Fibroblast of skin of back (primary cell): ENCODE results near the gene NR2F2.

Experiments used
- DNase-seq: peaks from one replicate; pipeline ENCODE4 v3.0.0-alpha.2; 2013

NR2F2 gene

DNA sequence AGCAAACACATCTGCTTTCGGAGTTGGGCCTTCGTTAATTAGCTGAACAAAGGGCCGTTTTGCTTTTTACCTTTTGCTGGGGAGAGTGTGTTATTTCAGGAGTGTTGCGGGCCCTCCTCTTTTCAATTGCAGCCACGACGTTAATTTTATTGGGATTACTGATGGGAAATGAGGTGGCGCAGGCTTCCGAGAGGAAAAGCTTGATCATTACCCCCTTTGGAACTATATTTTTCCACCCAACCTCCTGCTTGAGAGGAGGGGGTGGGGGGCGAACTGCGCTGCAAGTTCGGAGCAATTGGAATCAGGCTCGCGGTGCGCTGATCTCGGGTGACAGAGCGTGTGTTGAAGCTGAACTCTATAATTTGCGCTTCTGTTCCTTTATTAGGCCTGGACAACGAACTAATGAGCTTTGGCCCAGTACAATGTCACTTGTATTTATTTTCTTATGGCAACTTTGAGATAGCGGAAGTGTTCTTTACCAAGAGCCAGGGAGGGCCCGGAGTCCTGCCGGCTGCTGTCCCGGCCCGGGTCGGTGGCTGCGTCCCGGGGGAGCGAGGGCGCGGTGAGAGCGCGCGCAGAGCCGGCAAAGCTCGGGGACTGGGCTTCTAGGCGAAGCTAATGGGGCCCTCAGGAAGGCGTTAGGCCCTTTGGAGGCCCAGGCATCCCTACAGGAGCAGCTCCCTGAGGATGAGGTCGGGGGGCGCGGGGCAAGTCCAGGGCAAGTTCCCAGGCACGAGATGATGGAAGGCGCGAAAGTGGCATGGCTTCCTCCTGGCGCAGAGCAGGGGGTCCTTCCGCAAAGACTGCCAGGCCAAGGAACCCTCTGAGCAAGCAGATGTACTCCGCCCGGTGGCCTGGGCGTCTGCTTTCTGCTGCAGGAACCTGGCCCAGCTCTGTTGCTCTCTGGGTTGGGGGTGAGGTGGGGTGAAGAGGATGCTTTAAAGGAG lies 12.9 kb downstream of the NR2F2 start:
- DNase-seq: no peak

DNA sequence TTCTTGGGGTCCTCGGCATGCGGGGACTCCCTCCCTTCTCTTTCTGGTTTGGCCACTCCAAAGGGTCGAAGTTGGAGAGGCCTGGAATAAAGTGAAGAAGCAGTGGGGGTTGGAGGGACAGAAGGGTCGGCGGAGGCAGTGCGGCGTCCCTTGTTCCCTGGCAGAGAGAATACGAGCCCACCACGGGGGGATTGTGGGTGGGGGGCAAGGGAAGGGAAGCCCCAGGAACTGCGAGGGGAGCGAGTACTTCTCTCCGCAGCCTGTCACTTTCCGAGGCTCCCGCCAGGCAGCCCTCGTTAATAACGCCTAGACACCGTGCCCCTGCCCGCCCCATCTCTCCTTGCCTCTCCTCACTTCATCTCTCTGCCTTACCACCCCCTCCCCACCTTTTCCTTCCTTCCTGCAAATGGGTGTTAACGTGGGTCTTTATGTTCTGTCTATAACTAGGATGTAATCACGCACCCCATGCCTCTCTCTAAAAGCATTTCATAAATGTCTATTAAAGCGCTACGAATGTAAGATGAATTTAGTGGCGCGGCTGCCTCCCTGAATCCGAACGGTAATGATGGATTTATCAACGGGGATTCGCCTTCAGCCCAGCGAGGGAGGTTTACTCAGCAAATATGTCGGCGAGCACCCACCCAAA lies 13.7 kb downstream of the NR2F2 start:
- no peak for DNase-seq

DNA sequence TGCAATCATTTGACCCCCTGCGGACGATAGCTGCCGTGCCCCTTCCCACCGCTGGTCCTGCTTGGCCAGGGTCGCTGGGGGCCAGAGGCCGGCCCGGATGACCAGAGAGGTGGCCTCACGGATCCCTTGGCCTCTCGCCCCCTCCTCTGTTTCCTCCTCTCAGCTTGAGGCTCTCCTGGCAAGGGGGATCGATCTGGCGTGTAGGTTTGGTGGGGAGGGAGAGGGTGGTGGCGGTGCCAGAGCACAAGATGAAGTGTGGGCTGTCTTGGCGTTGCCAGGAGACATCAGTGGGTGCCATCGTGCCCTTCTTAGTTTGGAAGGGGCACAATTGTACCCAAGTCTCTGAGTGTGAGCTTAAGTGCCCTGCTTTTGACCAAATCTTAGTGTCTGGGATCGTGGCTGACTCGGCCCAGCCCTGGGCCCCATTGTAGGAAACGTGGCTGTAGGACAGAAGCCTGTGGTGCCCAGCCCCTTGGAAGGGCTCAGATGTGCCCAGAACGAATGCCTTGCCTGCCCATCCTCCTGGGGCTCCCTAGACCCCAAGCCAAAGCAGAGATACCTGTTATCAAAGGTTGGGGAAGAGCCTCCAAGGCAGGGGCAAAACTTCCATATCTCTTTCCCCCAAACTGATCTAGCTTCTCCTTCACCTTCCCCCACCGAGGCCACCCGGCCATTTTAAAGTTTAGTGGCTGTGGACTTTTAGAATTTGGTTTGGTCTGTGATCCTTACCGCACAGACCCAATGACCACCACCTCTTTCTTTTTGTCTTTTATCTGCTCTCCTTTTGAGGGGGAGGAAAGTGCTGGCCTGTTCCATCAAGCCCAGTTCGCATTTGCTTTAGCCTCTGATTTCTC lies 14.4 kb downstream of the NR2F2 start:
- no peak for DNase-seq

GRCh38 chr15:96345560-96346399 lies 15.3 kb downstream of the NR2F2 start:
- peak; percentile 75 for DNase-seq

DNA sequence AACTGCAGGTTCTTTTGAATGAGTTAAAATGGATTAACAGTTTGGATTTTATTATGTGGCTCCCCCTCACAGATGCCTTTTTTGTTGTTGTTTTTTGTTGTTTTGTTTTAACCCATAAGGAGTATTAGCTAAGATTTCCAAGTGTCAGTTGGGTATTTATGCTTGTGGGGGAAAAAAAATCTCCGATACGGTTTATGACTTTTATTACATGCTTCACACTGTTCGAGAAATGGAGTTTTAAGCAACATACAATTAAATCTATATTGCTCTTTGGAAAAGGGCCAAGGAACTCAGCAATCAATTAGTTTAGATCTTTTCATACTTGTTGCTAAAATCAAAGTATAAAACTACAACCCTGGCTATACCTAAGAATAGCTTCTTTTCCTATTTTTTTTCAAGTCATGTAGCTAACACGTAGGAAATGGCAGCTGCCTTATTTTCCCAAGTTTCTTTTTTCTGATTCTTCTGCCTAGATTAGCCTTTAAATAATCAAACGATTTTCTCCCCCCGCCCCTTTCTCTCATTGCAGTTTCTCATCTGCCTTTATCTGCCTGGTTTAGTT lies 16.0 kb downstream of the NR2F2 start:
- no peak for DNase-seq

GRCh38 chr15:96347181-96348111 lies 16.9 kb downstream of the NR2F2 start:
- DNase-seq: no peak

DNA sequence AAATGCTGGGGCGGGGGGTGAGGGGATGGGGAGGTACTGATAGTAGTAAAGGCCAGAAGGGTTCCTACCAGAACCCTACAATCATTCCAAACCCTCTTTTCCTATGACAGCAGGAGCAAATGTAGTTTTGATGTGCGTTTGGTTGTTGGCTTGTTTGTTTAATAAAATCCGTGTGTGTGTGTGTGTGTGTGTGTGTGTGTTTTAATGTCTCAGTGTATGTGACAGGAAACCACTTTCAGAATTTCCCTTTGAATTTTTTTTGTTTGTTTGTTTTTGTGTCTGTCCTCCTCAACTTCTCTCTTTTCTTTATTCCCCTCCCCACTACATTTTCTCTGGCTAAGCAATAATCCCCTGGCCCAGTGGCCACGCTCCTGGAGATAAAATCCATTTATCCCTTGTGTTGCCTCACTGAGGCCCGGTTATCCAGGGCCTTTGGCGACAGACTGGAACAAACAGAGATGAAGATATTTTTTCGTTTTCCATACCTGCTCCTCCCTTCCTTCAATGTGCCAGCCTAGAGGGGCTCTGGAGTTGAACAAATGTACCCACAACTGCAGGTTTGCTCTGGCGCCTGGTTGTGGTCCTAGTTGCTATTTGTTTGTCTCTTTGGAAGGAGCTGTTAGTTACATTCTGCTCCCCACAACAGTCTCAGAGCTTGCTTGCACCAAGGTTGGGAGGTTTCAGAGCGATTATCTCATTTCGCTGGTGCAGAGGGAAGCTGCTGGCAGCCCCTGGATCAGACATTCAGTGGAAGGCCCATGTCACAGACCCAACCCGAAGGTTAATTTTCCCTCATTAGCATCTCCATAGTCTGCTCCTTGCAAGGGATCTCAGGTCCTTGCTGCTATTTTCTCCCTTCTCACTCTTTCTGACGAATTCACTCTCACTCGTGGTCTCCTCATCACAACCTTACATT lies 17.9 kb downstream of the NR2F2 start:
- no peak for DNase-seq

DNA sequence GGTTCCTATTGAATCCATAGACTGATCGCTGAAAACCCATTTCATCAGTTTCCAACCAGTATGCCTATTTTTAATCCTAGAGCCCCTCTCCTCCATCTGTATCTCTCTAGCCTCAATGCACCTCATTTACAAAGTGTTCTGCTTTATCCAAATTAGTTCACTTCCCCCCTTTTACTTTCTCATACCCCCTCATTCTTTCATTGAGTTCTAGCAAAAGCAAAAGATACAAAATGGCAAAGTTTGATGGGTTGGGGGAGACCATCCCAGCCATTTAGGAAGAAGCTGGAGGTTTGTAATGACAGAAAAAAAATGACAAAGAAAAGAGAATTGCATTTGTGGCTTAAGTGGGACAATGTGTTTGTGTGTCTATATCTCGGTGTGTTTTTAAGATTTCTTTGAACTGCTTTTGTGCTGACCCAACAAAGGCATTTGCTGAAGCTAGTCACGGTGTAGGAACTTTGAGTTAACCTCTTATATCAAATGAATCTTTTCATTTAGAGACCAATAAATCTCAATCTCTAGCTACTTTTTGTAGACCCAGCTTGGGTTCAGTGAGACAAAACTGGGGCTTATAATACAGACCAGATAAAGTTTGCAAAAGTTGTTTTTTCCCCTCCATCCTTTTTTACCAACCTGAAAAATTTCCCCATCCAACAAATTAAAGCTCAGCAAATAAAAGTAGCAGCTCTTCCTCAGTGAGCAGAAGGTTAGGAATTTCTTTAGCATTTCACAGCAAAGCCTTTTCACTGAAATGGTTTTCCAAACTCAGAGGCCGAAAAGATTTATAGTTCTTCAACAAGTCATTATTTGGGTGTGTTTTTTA lies 18.7 kb downstream of the NR2F2 start:
- no peak for DNase-seq

DNA sequence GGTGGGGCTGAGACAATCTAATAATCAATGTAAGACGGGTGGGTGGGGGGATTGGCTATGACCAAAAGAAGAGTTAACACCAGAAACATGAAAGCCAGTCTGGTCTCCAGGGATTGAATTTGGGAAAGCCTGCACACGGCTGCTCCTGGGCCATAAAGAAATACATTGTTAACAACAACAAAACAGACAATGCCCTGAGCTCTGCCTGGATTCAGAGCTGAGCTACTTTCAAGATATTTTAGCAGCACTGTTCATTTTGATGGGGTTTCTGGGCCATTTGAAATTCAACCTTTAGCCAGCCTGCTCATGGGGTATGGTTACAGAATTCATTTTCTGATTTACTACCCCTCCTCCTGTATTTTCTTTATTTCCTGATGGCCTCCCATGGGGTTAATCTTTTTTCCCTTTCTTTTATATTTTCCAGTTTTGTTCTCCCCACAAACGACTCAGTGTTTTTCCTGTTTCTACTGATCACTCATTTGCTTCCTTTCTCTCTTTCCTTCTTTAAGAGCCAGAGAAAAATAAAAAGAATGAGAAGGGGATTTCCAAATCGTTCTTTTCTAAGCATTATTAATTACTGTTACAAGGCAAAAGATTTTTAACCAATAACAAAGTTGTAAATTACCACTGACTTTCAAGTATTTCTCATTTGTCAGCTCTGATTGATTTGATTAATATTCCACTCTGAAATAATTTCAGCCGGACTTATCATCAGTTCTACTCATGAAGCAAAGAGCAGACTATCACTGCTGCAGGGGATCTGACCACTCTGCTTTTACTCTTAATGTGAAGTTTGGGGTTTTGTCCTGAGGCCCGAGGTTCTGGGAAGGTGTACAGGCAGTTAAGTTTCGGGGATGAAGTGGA lies 19.6 kb downstream of the NR2F2 start:
- no peak for DNase-seq

DNA sequence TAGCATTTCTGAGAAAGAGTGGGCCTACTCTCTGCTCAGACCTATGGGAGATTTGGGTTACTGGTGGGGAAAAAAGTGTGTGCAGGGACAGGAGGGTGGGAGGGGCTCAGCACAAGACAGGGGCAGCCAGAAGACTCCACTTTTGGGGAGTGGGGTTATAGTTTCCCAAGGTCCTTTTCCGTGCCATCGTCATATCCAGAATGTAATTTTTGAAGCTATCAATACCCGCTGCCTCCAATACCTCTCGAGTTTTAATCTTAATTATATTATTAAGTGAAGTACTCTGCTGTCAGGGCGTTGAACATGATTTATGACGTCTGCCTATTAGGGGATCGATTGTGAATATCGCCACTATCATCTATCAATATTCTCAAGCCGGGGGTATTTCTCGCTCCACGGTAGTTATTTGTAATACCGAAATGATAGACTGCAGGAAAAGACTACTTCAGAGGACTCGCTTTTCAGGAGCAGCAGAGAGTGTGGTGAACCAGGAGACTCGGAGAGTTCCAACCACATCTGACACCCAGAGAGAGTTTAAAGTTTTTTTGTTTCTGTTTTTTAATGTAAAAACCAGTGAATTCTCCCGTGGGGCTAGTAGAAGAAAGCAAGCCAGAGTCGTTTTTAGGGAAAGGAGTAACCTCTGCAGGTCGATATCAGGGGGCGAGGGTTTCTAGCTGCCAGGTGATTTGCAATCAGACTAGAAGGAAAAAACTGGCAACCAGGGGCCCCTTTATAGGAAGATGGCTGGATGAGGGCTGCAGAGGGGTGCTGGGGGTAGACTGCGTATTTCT lies 20.6 kb downstream of the NR2F2 start:
- DNase-seq: no peak

- DNase-seq: no peak
Observed at GRCh38 chr15:96351761-96352603, 21.5 kb downstream of the NR2F2 start.

- DNase-seq: no peak
Observed at GRCh38 chr15:96352604-96353405, 22.3 kb downstream of the NR2F2 start.

DNA sequence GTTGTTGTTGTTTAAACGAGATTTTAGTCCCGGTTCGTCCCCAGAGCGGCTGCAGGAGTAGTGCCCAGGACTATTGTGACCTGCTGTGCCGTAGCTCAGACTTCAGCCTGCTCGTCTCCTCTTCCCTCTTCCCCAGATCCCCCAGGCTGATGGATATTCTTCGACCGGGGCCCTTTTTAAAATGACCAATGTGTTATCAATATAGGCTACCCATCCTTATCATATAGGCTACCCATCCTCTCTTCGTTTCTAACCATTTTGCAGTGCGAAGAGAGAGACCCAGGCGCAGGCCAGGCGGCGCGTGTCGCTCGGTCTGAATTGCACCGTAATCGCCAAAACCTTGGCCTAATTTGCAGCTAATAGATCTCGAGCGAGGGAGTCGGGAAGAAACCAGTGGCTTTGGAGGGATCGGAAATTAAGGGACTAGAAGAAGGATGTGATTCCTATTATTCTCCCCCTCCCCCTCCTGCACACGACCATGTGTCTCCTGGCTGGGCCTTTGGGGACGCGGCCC lies 23.0 kb downstream of the NR2F2 start:
- DNase-seq: no peak

DNA sequence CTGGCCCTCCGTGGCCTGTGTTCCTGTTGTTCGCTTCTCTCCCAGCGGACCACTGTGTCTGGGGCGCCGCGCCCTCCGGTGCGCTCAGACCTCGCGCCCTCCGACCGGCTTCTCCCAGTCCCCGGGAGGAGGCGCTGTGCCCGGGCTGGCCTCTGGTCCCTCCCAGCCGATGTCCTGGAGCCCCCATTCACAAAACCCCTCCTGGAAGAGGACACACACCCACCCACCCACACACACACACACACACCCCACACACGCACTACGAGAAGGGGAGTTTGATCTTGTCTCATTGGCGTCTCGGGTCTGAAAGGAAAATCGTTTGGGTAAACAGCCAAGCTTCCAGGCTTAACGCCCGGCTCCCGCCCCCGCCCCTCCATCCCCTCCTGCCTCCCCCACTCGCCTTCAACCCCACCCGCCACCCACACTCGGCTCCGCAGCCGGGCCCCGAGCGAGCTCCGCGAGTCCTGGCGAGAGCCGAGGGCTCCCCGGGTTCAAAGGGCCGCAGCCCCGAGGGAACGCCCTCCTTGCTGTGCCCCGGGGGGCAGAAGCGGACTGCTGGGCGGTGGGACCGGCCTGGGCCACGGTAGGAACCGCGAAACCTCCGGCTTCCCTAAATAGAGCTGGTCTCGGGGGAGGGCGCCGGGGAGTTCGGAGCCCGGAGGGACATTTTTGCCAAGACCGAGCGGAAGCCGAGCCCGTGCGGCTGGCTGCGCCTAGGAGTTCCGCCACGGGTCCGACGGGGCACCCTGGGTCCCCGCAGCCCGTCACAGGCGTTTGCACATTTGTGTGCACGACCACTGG lies 23.6 kb downstream of the NR2F2 start:
- DNase-seq: no peak
